HG02588 (cell line): ENCODE results near the gene FAM118A.
"Not testable (repeated sequence)": the region's sequence is repeated elsewhere in the genome, so short reads cannot be mapped to it uniquely, and the experiment has no call there.

Experiments
- ATAC-seq: cut with Tn5 transposase; IDR thresholded peaks from one replicate; pipeline ENCODE4 v1.9.1; 2021; ENCODE audit warnings: mild to moderate bottlenecking, moderate library complexity; ENCODE audit not compliant: unreplicated experiment

FAM118A gene

GRCh38 chr22:45308391-45308956, 1.3 kb upstream of the FAM118A start:
- ATAC-seq: no peak

GRCh38 chr22:45308957-45309421, 745 bp upstream of the FAM118A start:
- no peak for ATAC-seq

DNA sequence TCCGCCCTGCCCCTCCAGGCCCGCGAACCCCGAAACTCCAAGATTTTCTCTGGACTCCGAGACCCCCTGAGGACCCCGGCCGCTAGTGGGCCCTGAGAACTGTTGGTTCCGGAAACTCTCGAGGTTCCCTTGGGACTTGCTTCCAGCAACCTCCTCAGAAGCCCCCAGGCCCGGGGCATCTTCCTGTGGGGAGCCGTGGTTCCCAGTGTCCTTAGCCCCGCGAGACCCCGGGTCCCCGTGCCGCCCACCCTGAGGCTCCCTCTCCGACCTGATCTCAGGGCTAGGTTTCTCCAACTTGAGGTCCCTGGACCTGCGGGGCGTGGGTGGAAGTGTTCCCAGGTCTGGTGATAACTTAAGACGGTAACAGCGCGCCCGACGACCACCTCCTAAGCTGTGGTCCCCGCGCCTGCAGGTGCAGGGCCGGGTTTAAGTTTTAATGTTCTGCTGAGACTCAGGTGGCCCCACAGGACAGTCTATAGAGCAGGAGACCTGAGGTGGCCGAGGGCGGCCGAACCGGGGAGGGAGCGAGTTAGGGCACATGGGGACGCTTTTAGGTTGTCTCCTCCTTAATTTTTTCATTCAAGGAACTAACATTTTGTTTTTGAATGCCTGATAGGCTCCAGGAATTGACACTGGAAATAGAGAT, 720 bp downstream of the FAM118A start:
- no peak for ATAC-seq

- ATAC-seq: no peak
These were observed 1.3 kb downstream of the FAM118A start for GRCh38 chr22:45310977-45311531.

DNA sequence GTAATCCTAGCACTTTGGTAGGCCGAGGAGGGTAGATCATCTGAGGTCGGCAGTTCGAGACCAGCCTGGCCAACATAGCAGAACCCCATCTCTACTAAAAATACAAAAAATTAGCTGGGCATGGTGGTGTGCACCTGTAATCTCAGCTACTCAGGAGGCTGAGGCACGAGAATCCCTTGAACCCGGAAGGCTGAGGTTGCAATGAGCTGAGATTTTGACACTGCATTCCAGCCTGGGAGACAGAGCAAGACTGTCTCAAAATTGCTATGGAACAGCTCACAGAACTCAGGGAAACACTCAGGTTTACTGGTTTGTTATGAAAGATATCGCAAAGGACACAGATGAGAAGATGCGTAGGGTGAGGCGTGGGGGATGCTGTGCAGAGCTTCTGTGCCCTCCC, 2.7 kb downstream of the FAM118A start:
- no peak for ATAC-seq

- ATAC-seq: no peak
These were observed 3.1 kb downstream of the FAM118A start for GRCh38 chr22:45312856-45313255.

GRCh38 chr22:45314054-45314721, 4.5 kb downstream of the FAM118A start:
- ATAC-seq: no peak

DNA sequence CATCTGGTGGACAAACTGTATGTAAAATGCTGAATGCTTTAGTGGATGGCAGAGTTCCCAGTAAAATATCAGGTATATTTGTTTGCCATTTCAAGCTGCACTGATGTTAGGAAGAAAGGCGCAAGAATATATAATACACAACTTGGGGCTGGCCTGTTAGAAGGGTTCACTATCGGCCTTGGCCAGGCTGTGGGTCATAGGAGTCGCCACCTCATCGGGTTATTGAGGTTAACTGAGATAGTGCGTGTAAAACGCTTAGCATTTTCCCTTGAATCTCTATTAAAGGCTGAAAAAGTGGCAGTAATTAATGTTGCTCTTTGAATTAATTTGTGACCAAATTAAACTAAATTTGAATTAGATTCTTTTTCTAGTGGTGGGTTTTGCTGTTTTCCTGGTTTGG, 5.1 kb downstream of the FAM118A start:
- ATAC-seq: no peak

- no peak for ATAC-seq
These were observed 7.2 kb downstream of the FAM118A start for GRCh38 chr22:45316796-45317526.

- no peak for ATAC-seq
These were observed 7.9 kb downstream of the FAM118A start for GRCh38 chr22:45317551-45318167.

DNA sequence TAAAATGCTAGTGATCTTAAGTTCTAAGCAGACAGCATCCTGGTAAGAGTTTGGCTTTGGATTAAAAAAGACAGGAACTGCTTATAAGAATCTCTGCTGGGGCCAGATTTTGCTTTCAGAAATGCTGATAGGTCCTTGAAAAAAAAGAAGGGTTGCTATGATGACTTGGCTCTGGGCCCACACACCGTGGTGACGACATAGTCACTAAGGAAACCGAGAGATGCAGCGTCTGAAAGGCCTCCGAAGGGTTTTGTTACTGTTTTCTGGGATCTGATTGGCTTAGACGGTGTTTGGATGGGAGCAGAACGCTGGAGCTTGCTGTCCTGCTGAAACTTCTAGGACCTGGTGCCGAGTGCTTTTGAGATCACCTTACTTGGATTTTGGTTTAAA, 8.4 kb downstream of the FAM118A start:
- no peak for ATAC-seq

- ATAC-seq: no peak
These were observed 9.0 kb downstream of the FAM118A start for GRCh38 chr22:45318558-45319323.

DNA sequence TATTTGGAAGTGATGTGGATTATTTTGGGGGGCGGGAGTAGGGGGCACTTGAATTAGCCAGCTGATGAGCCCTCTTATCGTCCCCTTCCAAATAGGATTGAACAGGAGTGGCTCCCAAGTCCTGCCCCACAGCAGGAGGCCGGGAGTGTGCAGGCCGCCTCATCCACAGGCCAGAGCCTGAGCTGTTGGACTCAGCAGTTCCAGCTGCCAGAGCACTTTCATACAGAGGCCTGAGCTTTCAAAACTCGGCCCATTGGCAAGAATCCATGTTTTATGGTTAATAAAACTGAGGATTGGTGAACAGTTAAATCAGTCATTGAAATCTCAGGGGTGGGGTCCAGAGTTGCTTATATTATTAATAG, 9.6 kb downstream of the FAM118A start:
- no peak for ATAC-seq

- ATAC-seq: no peak
These were observed 10.7 kb downstream of the FAM118A start for GRCh38 chr22:45320357-45320976.

DNA sequence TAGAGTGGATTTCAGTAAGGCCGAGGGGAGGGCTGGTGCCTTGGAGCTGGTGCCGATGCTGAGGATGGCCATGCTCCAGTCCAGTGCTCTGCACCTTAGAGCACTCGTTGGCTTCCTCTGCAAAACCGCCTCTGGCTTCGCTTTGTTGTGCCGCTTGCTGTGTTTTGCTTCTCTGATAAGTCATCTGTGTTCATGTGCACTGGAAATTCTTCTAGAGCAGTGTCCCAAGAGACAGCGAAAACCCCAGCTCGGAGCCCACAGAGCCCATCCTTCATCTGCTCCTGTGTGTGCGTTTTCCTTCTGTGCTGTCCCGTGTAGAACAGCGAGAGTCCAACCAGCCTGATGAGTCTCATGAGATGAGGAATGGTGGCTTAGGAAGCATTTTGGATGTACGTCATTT, 12.1 kb downstream of the FAM118A start:
- ATAC-seq: no peak

DNA sequence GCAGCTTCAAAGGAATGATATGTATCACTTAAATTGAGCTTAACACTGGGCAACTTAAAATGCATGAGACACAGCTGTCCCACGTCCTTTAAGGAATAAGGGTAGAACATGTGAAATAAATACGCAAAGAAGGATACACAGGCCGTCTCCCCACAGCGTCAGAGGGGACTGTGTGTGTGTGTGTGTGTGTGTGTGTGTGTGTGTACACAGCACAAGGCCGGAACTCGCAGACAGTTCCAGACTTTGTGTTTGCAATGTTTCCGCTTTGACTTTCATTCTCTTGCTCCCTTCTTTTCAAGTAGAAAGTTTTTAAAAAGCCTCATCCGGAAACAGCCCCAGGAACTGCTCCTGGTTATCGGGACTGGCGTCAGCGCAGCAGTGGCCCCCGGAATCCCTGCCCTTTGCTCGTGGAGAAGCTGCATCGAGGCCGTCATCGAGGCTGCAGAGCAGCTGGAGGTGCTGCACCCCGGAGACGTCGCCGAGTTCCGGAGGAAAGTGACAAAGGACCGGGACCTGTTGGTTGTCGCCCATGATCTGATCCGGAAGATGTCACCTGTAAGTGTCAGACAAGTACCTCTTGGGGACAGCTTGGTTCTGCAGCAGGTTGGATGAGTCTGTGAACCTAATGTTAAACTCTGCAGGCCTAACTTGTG, 13.3 kb downstream of the FAM118A start:
- ATAC-seq: no peak

GRCh38 chr22:45323695-45324094, 14.0 kb downstream of the FAM118A start:
- no peak for ATAC-seq

GRCh38 chr22:45324311-45324711, 14.6 kb downstream of the FAM118A start:
- no peak for ATAC-seq

GRCh38 chr22:45328261-45328660, 18.5 kb downstream of the FAM118A start:
- not testable (repeated sequence) for ATAC-seq
